Neural progenitor cell (in vitro differentiated cells): Measurements from ENCODE around the gene ARHGAP24. TPM values are rescaled to one million over a fixed set of nuclear protein-coding genes. Genes with fewer than 3 reads are reported as not detected.

Source experiments
- DNase-seq: peaks from one replicate; pipeline ENCODE4 v3.0.0-alpha.2; 2016; ENCODE audit warnings: low spot score
- H2AFZ ChIP-seq: fragments of 200-600 bp; sonication (generic); replicated peaks from 2 replicates; pipeline ENCODE4 v1.6.1; 2016; ENCODE audit warnings: antibody characterized with exemption
- H3F3A ChIP-seq: fragments of 200-600 bp; sonication (generic); 2 replicates; pipeline ENCODE4 v1.6.1; 2016; ENCODE audit warnings: antibody characterized with exemption, low read depth
- H3K27ac ChIP-seq: fragments of 200-600 bp; sonication (generic); 2 replicates; pipeline ENCODE4 v1.5.1; 2016; ENCODE audit warnings: mild to moderate bottlenecking
- H3K27me3 ChIP-seq: fragments of 200-600 bp; sonication (generic); 2 replicates; pipeline ENCODE4 v1.6.1; 2016; ENCODE audit warnings: mild to moderate bottlenecking, moderate library complexity
- H3K36me3 ChIP-seq: fragments of 200-600 bp; sonication (generic); 2 replicates; pipeline ENCODE4 v1.5.1; 2016
- H3K4me1 ChIP-seq: fragments of 200-600 bp; sonication (generic); 2 replicates; pipeline ENCODE4 v1.6.1; 2016; ENCODE audit warnings: mixed run types
- H3K4me2 ChIP-seq: fragments of 200-600 bp; sonication (generic); 2 replicates; pipeline ENCODE4 v1.6.1; 2016
- H3K4me3 ChIP-seq: fragments of 200-600 bp; sonication (generic); 2 replicates; pipeline ENCODE4 v1.5.1; 2016
- H3K79me2 ChIP-seq: fragments of 200-600 bp; sonication (generic); 2 replicates; pipeline ENCODE4 v1.6.1; 2016; ENCODE audit warnings: low read depth
- H3K9ac ChIP-seq: fragments of 200-600 bp; sonication (generic); 2 replicates; pipeline ENCODE4 v1.6.1; 2016
- H3K9me3 ChIP-seq: fragments of 200-600 bp; sonication (generic); 2 replicates; pipeline ENCODE4 v1.5.1; 2016; ENCODE audit warnings: low read depth
- H4K20me1 ChIP-seq: fragments of 200-600 bp; sonication (generic); 2 replicates; pipeline ENCODE4 v1.6.1; 2016; ENCODE audit warnings: low read depth
- H3K27ac Mint-ChIP-seq: 3 replicates; pipeline ENCODE4 v1.8.0; 2021; ENCODE audit warnings: mixed read lengths
- H3K27me3 Mint-ChIP-seq: 2 replicates; pipeline ENCODE4 v1.8.0; 2022; ENCODE audit warnings: low read depth, mild to moderate bottlenecking, inconsistent platforms, moderate library complexity, mixed read lengths; ENCODE audit not compliant: insufficient read depth
- H3K36me3 Mint-ChIP-seq: 3 replicates; pipeline ENCODE4 v1.8.0; 2021; ENCODE audit warnings: mixed read lengths
- H3K4me1 Mint-ChIP-seq: 3 replicates; pipeline ENCODE4 v1.8.0; 2021; ENCODE audit warnings: mixed read lengths
- H3K4me3 Mint-ChIP-seq: 3 replicates; pipeline ENCODE4 v1.8.0; 2021; ENCODE audit warnings: mild to moderate bottlenecking, moderate library complexity, mixed read lengths
- H3K9me3 Mint-ChIP-seq: 3 replicates; pipeline ENCODE4 v1.8.0; 2020; ENCODE audit warnings: mixed read lengths
- CTCF ChIP-seq: fragments of 200-600 bp; sonication (generic); IDR thresholded peaks from 2 replicates; pipeline ENCODE4 v1.5.1; 2017; ENCODE audit warnings: antibody characterized with exemption, mild to moderate bottlenecking
- EZH2 ChIP-seq: fragments of 200-600 bp; sonication (generic); IDR thresholded peaks from 2 replicates; pipeline ENCODE4 v1.6.1; 2017; ENCODE audit warnings: antibody characterized with exemption, mild to moderate bottlenecking, moderate library complexity
- EZH2phosphoT487 ChIP-seq: fragments of 200-600 bp; sonication (generic); IDR thresholded peaks from 2 replicates; pipeline ENCODE4 v1.6.1; 2017; ENCODE audit warnings: antibody characterized with exemption
- total RNA-seq: library from RNA; depleted of rRNA; stranded (reverse); fragments of >200 nt; gene quantifications from 2 replicates; pipeline ENCODE4 v1.2.3, GENCODE V29; 2015; ENCODE audit warnings: low replicate concordance

Gene ARHGAP24
- total RNA-seq, 1 donor from 2014 or later = 2.2 TPM

- H3K27ac ChIP-seq = no peak overlapping the region
- DNase-seq = peak; percentile 58
Measured at GRCh38 chr4:85756938-85757337, 282.0 kb downstream of the ARHGAP24 start.

GRCh38 chr4:85759388-85759787, 284.4 kb downstream of the ARHGAP24 start:
- Histone ChIP-seq H3K4me1 (peaks cover 5% of the 10 kb centered on the region), H2AFZ (peak overlapping the region; percentile 9), H4K20me1 (no peaks in the 10 kb centered on the region), H3F3A (no peaks in the 10 kb centered on the region), H3K4me2 (no peak overlapping the region), H3K9ac (no peak overlapping the region), H3K27me3 (no peaks in the 10 kb centered on the region), H3K27ac (no peak overlapping the region), H3K36me3 (no peaks in the 10 kb centered on the region), H3K79me2 (no peaks in the 10 kb centered on the region), H3K4me3 (no peak overlapping the region), H3K9me3 (no peaks in the 10 kb centered on the region)
- H3K9me3 Mint-ChIP-seq = no peaks in the 10 kb centered on the region
- H3K4me1 Mint-ChIP-seq = no peaks in the 10 kb centered on the region
- no peak for TF ChIP-seq CTCF
- no peak for TF ChIP-seq EZH2phosphoT487
- TF ChIP-seq EZH2 = no peak
- no peak overlapping the region for H3K4me3 Mint-ChIP-seq
- no peak overlapping the region for H3K27ac Mint-ChIP-seq
- H3K27me3 Mint-ChIP-seq = peaks cover 2% of the 10 kb centered on the region
- no peaks in the 10 kb centered on the region for H3K36me3 Mint-ChIP-seq
- no peak for DNase-seq

More at GRCh38 chr4:85756938-85757337, 282.0 kb downstream of the ARHGAP24 start:
- Histone ChIP-seq H3K9ac (no peak overlapping the region), H3K79me2 (no peaks in the 10 kb centered on the region), H3K9me3 (no peaks in the 10 kb centered on the region), H2AFZ (no peak overlapping the region), H3F3A (no peaks in the 10 kb centered on the region), H3K4me3 (no peak overlapping the region), H3K27me3 (no peaks in the 10 kb centered on the region), H4K20me1 (no peaks in the 10 kb centered on the region), H3K36me3 (no peaks in the 10 kb centered on the region), H3K4me1 (peaks cover 2% of the 10 kb centered on the region), H3K4me2 (no peak overlapping the region)
- Mint-ChIP-seq H3K27me3 (peaks cover 2% of the 10 kb centered on the region), H3K9me3 (no peaks in the 10 kb centered on the region), H3K4me1 (no peaks in the 10 kb centered on the region), H3K27ac (no peak overlapping the region), H3K36me3 (no peaks in the 10 kb centered on the region), H3K4me3 (no peak overlapping the region)
- peak; percentile 55 for TF ChIP-seq CTCF
- TF ChIP-seq EZH2 = no peak
- no peak for TF ChIP-seq EZH2phosphoT487

- Histone ChIP-seq H3K4me2 (no peak overlapping the region), H3K4me1 (peaks cover 9% of the 10 kb centered on the region), H3K27ac (no peak overlapping the region), H2AFZ (no peak overlapping the region), H4K20me1 (no peaks in the 10 kb centered on the region), H3K27me3 (no peaks in the 10 kb centered on the region), H3K9ac (no peak overlapping the region), H3F3A (no peaks in the 10 kb centered on the region), H3K4me3 (no peak overlapping the region), H3K9me3 (no peaks in the 10 kb centered on the region), H3K79me2 (no peaks in the 10 kb centered on the region), H3K36me3 (no peaks in the 10 kb centered on the region)
- Mint-ChIP-seq H3K9me3 (no peaks in the 10 kb centered on the region), H3K4me1 (no peaks in the 10 kb centered on the region), H3K4me3 (no peak overlapping the region), H3K27ac (no peak overlapping the region), H3K27me3 (no peaks in the 10 kb centered on the region), H3K36me3 (no peaks in the 10 kb centered on the region)
- no peak for DNase-seq
- TF ChIP-seq EZH2 (no peak), CTCF (no peak), EZH2phosphoT487 (no peak)
Measured at GRCh38 chr4:85760511-85760910, 285.6 kb downstream of the ARHGAP24 start.
